GM12878 (cell line): ENCODE measurements around the gene DNAH8. TPM values are rescaled to one million over a fixed set of nuclear protein-coding genes. Genes with fewer than 3 reads are reported as not detected.

Source experiments
- ATAC-seq: fragments of 200-7000 bp; cut with Tn5 transposase; 3 replicates; pipeline ENCODE4 v1.9.1; 2020; ENCODE audit warnings: mild to moderate bottlenecking, moderate library complexity
- BruUV-seq: library from RNA; stranded (reverse); fragments of 400-500 nt; replicated peaks from 2 replicates; lab custom pipeline; 2021; lab: Mats Ljungman, UMichigan
- CTCF ChIA-PET: fragments of 300-600 bp; sonication (Branson Sonifier 250); formaldehyde crosslinking; extraction: SDS; loops from one replicate; lab custom pipeline; 2021; ENCODE audit warnings: inconsistent platforms; lab: Yijun Ruan, JAX
- POLR2A ChIA-PET: fragments of 350-600 bp; formaldehyde crosslinking; extraction: SDS; loops from one replicate; lab custom pipeline; 2021; ENCODE audit warnings: inconsistent platforms; lab: Charles Lee
- RAD21 ChIA-PET: fragments of 300-600 bp; sonication (Branson Sonifier 250); formaldehyde crosslinking; loops from one replicate; lab custom pipeline; 2023; ENCODE audit warnings: antibody characterized with exemption; ENCODE audit not compliant: unreplicated experiment; lab: Charles Lee
- SMC1A ChIA-PET: fragments of 300-600 bp; sonication (Branson Sonifier 250); formaldehyde crosslinking; loops from one replicate; lab custom pipeline; 2023; ENCODE audit not compliant: unreplicated experiment, uncharacterized antibody; lab: Charles Lee
- DNase-seq: peaks from one replicate; pipeline ENCODE4 v3.0.0-alpha.2; 2011; ENCODE audit warnings: low read depth, low spot score
- FAIRE-seq: peaks from 3 replicates; lab custom pipeline; 2011; peaks lifted over from hg19 to GRCh38; lab: Jason Lieb, UNC
- H2AFZ ChIP-seq: 2 replicates; pipeline ENCODE4 v1.6.0; 2011; ENCODE audit warnings: low read depth, low read length, control low read depth; ENCODE audit not compliant: control insufficient read depth
- H3K27ac ChIP-seq: 2 replicates; pipeline ENCODE4 v1.5.1; 2011; ENCODE audit warnings: control low read depth; ENCODE audit not compliant: control insufficient read depth, insufficient read depth
- H3K27me3 ChIP-seq, 2 experiments: replicated peaks in 1 of 2; 2 replicates each; pipeline versions ENCODE4 v1.6.0 to v1.6.1; 2011; ENCODE audit warnings: low read length in 1 of 2; ENCODE audit not compliant: control insufficient read depth in 2 of 2, insufficient read depth in 2 of 2
- H3K36me3 ChIP-seq, 2 experiments: 2 replicates each; pipeline ENCODE4 v1.5.1; 2011; ENCODE audit warnings: low read length in 1 of 2; ENCODE audit not compliant: control insufficient read depth in 2 of 2, insufficient read depth in 2 of 2
- H3K4me1 ChIP-seq: 2 replicates; pipeline ENCODE4 v1.6.1; 2011; ENCODE audit warnings: mild to moderate bottlenecking, low read length, moderate library complexity, mixed read lengths; ENCODE audit not compliant: control insufficient read depth, insufficient read depth
- H3K4me2 ChIP-seq: 2 replicates; pipeline ENCODE4 v1.6.0; 2011; ENCODE audit warnings: control low read depth; ENCODE audit not compliant: control insufficient read depth, insufficient read depth
- H3K4me3 ChIP-seq: fragments of 200-600 bp; sonication (generic); 2 replicates; pipeline ENCODE4 v1.5.1; 2016
- H3K79me2 ChIP-seq: 2 replicates; pipeline ENCODE4 v1.6.0; 2011; ENCODE audit warnings: low read length; ENCODE audit not compliant: control insufficient read depth, insufficient read depth
- H3K9ac ChIP-seq: 2 replicates; pipeline ENCODE4 v1.8.0; 2011; ENCODE audit warnings: low read length, control low read depth, mixed read lengths; ENCODE audit not compliant: control insufficient read depth, insufficient read depth
- H3K9me3 ChIP-seq: replicated peaks from 3 replicates; pipeline ENCODE4 v1.5.1; 2011; ENCODE audit warnings: mild to moderate bottlenecking, low read length; ENCODE audit not compliant: control insufficient read depth, insufficient read depth
- H4K20me1 ChIP-seq: 2 replicates; pipeline ENCODE4 v1.6.0; 2011; ENCODE audit not compliant: control insufficient read depth, insufficient read depth
- KAT2A ChIP-seq: conservative IDR thresholded peaks from 2 replicates; pipeline ENCODE4 v1.6.1; 2011; ENCODE audit warnings: low read depth, low read length; ENCODE audit not compliant: control insufficient read depth
- LARP7 ChIP-seq: fragments of 450-650 bp; IDR thresholded peaks from 2 replicates; pipeline ENCODE4 v1.6.1; 2017; ENCODE audit warnings: mild to moderate bottlenecking
- PRDM15 ChIP-seq: fragments of 450-650 bp; formaldehyde crosslinking; IDR thresholded peaks from 2 replicates; pipeline ENCODE4 v1.4.0; 2020; ENCODE audit warnings: mild to moderate bottlenecking, moderate library complexity
- ZNF24 ChIP-seq: fragments of 450-650 bp; IDR thresholded peaks from 2 replicates; pipeline ENCODE4 v1.6.1; 2017; ENCODE audit warnings: antibody characterized with exemption, mild to moderate bottlenecking
- WGBS: methylation state at CpG from one replicate; pipeline ENCODE4 v1.1.6; 2016; ENCODE audit warnings: low lambda C conversion rate; ENCODE audit not compliant: insufficient replicate concordance, insufficient coverage; ENCODE audit errors: missing lambda C conversion rate; 5-methylcytosine and 5-hydroxymethylcytosine counted together
- in situ Hi-C: fragments of 300-500 bp; cut with MboI; formaldehyde crosslinking; loops from 9 replicates; pipeline ENCODE4 v1.14.3; 2018; ENCODE audit warnings: mixed read lengths
- intact Hi-C: fragments of 100-400 bp; cut with micrococcal nuclease; formaldehyde crosslinking; loops from one replicate; pipeline ENCODE4 v1.14.2; 2022; ENCODE audit not compliant: unreplicated experiment
- polyA plus RNA-seq, 11 experiments: library from polyadenylated mRNA; depleted of rRNA in 4 of 11; unstranded in 6 of 11; stranded (reverse) in 5 of 11; fragments of >200 nt; fragmentation: Nextera tagmentation in 4 of 11; fragmentation: Illumina TruSeq in 1 of 11; extraction: Ambion mirVana in 4 of 11; extraction: Trizol in 1 of 11; gene quantifications; 1 replicate in 1 of 11; 2 replicates in 10 of 11; pipeline versions ENCODE4 v1.2.1 to v1.2.3, GENCODE V29; 2011 to 2016; ENCODE audit warnings: inconsistent platforms in 2 of 11, missing spikeins in 2 of 11, low read depth in 1 of 11
- total RNA-seq, 4 experiments: library from RNA; depleted of rRNA in 3 of 4; stranded (reverse); fragments of >200 nt in 3 of 4; fragmentation: Illumina TruSeq in 1 of 4; extraction: Trizol in 1 of 4; gene quantifications; 2 replicates each; pipeline versions ENCODE4 v1.2.1 to v1.2.3, GENCODE V29; 2013 to 2021
- TF ChIP-seq, protein P1 (sequence below): fragments of 450-650 bp; IDR thresholded peaks from 2 replicates; pipeline ENCODE4 v1.6.1; 2014; ENCODE audit warnings: mild to moderate bottlenecking

Gene DNAH8
- total and polyA plus RNA-seq, 10 of the 15 experiments (the other 5 are each of a cell fraction or from before 2014, with no cell fraction given): 0.02 to 0.34 (median 0.10) TPM; not detected in 3

- CTCF ChIA-PET: interaction anchor here (0.8 kb wide), 1 partner anchor 13 kb away, joined by 3 read pairs; no protein-coding TSS in a partner anchor
- intact Hi-C loops (no loop called here), in situ Hi-C loops (no loop called here)
- DNase-seq: no peak
- Histone ChIP-seq H3K27me3 (no peaks in the 10 kb centered on the region), H2AFZ (no peak overlapping the region), H3K4me2 (no peak overlapping the region), H3K4me1 (no peaks in the 10 kb centered on the region), H4K20me1 (no peaks in the 10 kb centered on the region), H3K9me3 (no peaks in the 10 kb centered on the region), H3K4me3 (no peak overlapping the region), H3K36me3 (no peaks in the 10 kb centered on the region), H3K27ac (no peak overlapping the region), H3K79me2 (no peaks in the 10 kb centered on the region), H3K9ac (no peak overlapping the region)
- RAD21 ChIA-PET: no interaction called here
- TF ChIP-seq KAT2A: no peak
- no peak for TF ChIP-seq LARP7
- no peak for ATAC-seq
- 92% methylated on average over 4 of the region's 4 CpGs for WGBS
- BruUV-seq: no TSS peak
- FAIRE-seq: no peak
- SMC1A ChIA-PET: no interaction called here
- POLR2A ChIA-PET: no interaction called here
Measured at GRCh38 chr6:38797391-38797790, 82.3 kb downstream of the DNAH8 start.

DNA sequence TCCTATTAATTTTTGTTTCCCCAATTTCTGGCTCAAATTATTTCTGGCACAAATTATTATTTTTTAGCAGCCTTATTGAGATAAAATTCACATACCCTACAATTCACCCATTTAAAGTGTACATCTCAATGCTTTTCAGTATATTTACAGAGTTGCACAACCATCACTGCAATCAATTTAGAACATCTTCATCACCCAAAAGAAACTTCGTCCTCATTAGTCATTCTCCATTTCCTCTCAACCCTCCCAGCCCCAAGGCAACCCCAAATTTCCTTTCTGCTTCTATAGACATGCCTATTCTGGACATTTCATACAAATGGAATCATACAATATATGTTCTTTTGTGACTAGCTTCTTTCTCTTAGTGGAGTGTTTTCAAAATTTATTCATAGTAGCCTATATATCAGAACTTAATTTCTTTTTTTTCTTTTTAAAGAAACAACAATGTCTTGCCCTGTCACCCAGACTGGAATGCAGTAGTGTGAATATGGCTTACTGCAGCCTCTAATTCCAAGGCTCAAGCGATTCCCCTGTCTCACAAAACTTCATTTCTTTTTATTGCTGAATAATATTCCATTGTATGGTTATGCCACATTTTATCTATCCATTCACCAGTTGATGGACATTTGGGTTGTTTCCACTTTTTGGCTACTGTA is 84.5 kb downstream of the DNAH8 start:
- no peak overlapping the region for H3K4me2 ChIP-seq
- no peak overlapping the region for H3K27ac ChIP-seq

More for the DNA sequence above, 84.5 kb downstream of the DNAH8 start:
- no peaks in the 10 kb centered on the region for H3K79me2 ChIP-seq
- CTCF ChIA-PET: no interaction called here
- H3K9ac ChIP-seq: no peak overlapping the region
- no peaks in the 10 kb centered on the region for H4K20me1 ChIP-seq
- no peaks in the 10 kb centered on the region for H3K36me3 ChIP-seq
- in situ Hi-C loops: no loop called here
- BruUV-seq: no TSS peak
- intact Hi-C loops: no loop called here
- ATAC-seq (no peak), FAIRE-seq (no peak)
- no peaks in the 10 kb centered on the region for H3K27me3 ChIP-seq
- H3K9me3 ChIP-seq: no peaks in the 10 kb centered on the region
- H3K4me3 ChIP-seq: no peak overlapping the region
- POLR2A ChIA-PET: interaction anchor here (0.6 kb wide), 1 partner anchor 39 kb away, joined by 6 read pairs; no protein-coding TSS in a partner anchor
- no peak for TF ChIP-seq ZNF24
- TF ChIP-seq PRDM15 (CRISPR knock-in tag): no peak
- TF ChIP-seq, protein P1, sequence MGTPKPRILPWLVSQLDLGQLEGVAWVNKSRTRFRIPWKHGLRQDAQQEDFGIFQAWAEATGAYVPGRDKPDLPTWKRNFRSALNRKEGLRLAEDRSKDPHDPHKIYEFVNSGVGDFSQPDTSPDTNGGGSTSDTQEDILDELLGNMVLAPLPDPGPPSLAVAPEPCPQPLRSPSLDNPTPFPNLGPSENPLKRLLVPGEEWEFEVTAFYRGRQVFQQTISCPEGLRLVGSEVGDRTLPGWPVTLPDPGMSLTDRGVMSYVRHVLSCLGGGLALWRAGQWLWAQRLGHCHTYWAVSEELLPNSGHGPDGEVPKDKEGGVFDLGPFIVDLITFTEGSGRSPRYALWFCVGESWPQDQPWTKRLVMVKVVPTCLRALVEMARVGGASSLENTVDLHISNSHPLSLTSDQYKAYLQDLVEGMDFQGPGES: no peak
- TF ChIP-seq, all 136 proteins: peak for 0
- Histone ChIP-seq H2AFZ (no peak overlapping the region), H3K4me1 (no peaks in the 10 kb centered on the region)
- no peak for DNase-seq
- ChIA-PET SMC1A (no interaction called here), RAD21 (interaction anchor here (1.1 kb wide), 1 partner anchor 10 kb away, joined by 3 read pairs; no protein-coding TSS in a partner anchor)
- WGBS: 68% methylated on average over 2 of the region's 2 CpGs
